ENCODE data around the gene SLC2A6.

DNA sequence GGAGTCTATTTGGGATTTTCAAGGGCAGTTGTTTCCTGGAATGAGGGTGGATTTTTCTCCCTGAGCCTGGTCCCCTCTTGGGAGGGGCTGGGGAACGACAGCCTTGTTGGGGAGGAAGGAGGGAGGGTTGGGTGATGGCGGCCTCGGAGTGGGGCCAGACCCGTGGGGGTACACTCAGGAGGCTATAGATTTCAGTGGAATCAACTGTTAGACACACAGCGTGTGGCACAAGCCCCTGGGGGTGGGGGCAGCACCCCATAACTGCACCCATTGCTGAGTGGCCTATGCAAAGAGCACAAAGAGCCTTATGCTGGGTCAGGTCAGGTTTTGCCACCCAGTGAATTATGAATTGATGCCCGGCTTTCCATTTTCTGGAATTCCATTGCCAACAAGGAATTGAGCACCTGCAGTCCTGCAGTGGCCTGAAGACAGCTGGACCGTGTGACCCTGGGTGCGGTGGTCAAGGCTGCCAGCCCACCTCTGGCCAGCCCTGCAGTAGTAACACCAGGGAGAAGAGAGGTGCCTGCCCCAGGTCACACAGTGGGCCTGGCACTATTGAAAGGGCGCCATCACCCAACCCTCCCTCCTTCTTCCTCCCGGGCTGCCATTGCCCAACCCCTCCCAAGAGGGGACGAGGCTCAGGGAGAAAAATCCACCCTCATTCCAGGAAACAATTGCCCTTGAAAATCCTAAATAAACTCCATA lies 37.5 kb upstream of the SLC2A6 start:
- no peak for TF ChIP-seq POLR2A (IDR thresholded peaks at IDR 0.05)
- no peak for TF ChIP-seq POLR2AphosphoS5 (IDR thresholded peaks at IDR 0.05)
- TF ChIP-seq, protein P1, sequence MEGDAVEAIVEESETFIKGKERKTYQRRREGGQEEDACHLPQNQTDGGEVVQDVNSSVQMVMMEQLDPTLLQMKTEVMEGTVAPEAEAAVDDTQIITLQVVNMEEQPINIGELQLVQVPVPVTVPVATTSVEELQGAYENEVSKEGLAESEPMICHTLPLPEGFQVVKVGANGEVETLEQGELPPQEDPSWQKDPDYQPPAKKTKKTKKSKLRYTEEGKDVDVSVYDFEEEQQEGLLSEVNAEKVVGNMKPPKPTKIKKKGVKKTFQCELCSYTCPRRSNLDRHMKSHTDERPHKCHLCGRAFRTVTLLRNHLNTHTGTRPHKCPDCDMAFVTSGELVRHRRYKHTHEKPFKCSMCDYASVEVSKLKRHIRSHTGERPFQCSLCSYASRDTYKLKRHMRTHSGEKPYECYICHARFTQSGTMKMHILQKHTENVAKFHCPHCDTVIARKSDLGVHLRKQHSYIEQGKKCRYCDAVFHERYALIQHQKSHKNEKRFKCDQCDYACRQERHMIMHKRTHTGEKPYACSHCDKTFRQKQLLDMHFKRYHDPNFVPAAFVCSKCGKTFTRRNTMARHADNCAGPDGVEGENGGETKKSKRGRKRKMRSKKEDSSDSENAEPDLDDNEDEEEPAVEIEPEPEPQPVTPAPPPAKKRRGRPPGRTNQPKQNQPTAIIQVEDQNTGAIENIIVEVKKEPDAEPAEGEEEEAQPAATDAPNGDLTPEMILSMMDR (IDR thresholded peaks at IDR 0.05), result no peak

Data from breast epithelium (tissue), 3 donors.